Adipocyte (in vitro differentiated cells): ENCODE measurements around the gene TRAIP.
A peak's percentile ranks its signal among the peaks of the same experiment; 100 is the strongest.
"Not testable (repeated sequence)": the region's sequence is repeated elsewhere in the genome, so short reads cannot be mapped to it uniquely, and the experiment has no call there.

Experiments used
- DNase-seq: peaks from one replicate; pipeline ENCODE4 v3.0.0-alpha.2; 2015; ENCODE audit warnings: low read depth
- H3K27me3 ChIP-seq: replicated peaks from 2 replicates; pipeline ENCODE4 v1.7.0; 2013; ENCODE audit warnings: mild to moderate bottlenecking, low read length, moderate library complexity; ENCODE audit not compliant: control insufficient read depth, insufficient read depth
- H3K36me3 ChIP-seq: 2 replicates; pipeline ENCODE4 v1.7.0; 2013; ENCODE audit warnings: low read length, mild to moderate bottlenecking, moderate library complexity; ENCODE audit not compliant: control insufficient read depth, insufficient read depth, severe bottlenecking
- H3K4me1 ChIP-seq: 2 replicates; pipeline ENCODE4 v1.7.0; 2013; ENCODE audit warnings: mild to moderate bottlenecking, low read length, moderate library complexity; ENCODE audit not compliant: control insufficient read depth, insufficient read depth
- H3K4me3 ChIP-seq: 2 replicates; pipeline ENCODE4 v1.7.0; 2013; ENCODE audit warnings: mild to moderate bottlenecking, low read length, moderate library complexity
- H3K9ac ChIP-seq: 2 replicates; pipeline ENCODE4 v1.7.0; 2013; ENCODE audit warnings: mild to moderate bottlenecking, low read length, moderate library complexity
- H3K9me3 ChIP-seq: 2 replicates; pipeline ENCODE4 v1.7.0; 2013; ENCODE audit warnings: mild to moderate bottlenecking, low read length, moderate library complexity; ENCODE audit not compliant: control insufficient read depth

TRAIP gene

GRCh38 chr3:49786357-49787181 is 69.8 kb downstream of the TRAIP start, which contains the start of gene IP6K1:
TSS of gene IP6K1 (minus strand) at chr3:49786542. CDS start at chr3:49748040, 38,502 bp downstream.
- Histone ChIP-seq H3K36me3 (peaks cover 2% of the 10 kb centered on the region), H3K4me1 (peaks cover 16% of the 10 kb centered on the region), H3K4me3 (peak within 1 kb of the TSS; percentile 85), H3K9me3 (no peaks in the 10 kb centered on the region), H3K27me3 (no peaks in the 10 kb centered on the region), H3K9ac (peak within 1 kb of the TSS; percentile 90)
- DNase-seq, result peak; percentile 100

GRCh38 chr3:49785565-49786356 is 70.6 kb downstream of the TRAIP start:
- Histone ChIP-seq H3K4me3 (peak overlapping the region; percentile 85), H3K4me1 (peaks cover 23% of the 10 kb centered on the region), H3K27me3 (no peaks in the 10 kb centered on the region), H3K9me3 (no peaks in the 10 kb centered on the region), H3K9ac (peak overlapping the region; percentile 90), H3K36me3 (peaks cover 7% of the 10 kb centered on the region)
- peak; percentile 70 for DNase-seq

DNA sequence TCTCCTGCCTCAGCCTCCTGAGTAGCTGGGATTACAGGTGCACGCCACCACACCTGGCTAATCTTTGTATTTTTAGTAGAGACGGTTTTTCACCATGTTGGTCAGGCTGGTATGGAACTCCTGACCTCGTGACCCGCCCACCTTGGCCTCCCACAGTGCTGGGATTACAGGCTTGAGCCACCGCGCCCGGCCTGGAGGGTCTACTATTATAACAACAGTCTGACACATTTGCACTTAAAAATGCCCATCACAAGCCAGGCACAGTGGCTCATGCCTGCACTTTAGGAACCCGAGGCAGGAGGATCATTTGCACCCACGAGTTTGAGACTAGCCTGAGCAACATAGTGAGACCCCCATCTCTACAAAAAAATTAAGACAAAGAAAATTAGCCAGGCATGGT is 74.1 kb downstream of the TRAIP start:
- not testable (repeated sequence) for H3K36me3 ChIP-seq, H3K9me3 ChIP-seq, H3K27me3 ChIP-seq, DNase-seq, H3K4me3 ChIP-seq, H3K9ac ChIP-seq
- peaks cover 29% of the 10 kb centered on the region for H3K4me1 ChIP-seq

GRCh38 chr3:49781415-49782199 is 74.8 kb downstream of the TRAIP start:
- Histone ChIP-seq H3K4me3 (no peak overlapping the region), H3K4me1 (peaks cover 23% of the 10 kb centered on the region), H3K9ac (no peak overlapping the region), H3K9me3 (no peaks in the 10 kb centered on the region), H3K27me3 (no peaks in the 10 kb centered on the region), H3K36me3 (peaks cover 9% of the 10 kb centered on the region)
- peak; percentile 10 for DNase-seq

GRCh38 chr3:49780975-49781365 is 75.4 kb downstream of the TRAIP start:
- Histone ChIP-seq H3K4me1 (peaks cover 23% of the 10 kb centered on the region), H3K9ac (peak overlapping the region; percentile 4)
- H3K4me3 ChIP-seq, DNase-seq, H3K36me3 ChIP-seq, H3K9me3 ChIP-seq, H3K27me3 ChIP-seq: not testable (repeated sequence)

DNA sequence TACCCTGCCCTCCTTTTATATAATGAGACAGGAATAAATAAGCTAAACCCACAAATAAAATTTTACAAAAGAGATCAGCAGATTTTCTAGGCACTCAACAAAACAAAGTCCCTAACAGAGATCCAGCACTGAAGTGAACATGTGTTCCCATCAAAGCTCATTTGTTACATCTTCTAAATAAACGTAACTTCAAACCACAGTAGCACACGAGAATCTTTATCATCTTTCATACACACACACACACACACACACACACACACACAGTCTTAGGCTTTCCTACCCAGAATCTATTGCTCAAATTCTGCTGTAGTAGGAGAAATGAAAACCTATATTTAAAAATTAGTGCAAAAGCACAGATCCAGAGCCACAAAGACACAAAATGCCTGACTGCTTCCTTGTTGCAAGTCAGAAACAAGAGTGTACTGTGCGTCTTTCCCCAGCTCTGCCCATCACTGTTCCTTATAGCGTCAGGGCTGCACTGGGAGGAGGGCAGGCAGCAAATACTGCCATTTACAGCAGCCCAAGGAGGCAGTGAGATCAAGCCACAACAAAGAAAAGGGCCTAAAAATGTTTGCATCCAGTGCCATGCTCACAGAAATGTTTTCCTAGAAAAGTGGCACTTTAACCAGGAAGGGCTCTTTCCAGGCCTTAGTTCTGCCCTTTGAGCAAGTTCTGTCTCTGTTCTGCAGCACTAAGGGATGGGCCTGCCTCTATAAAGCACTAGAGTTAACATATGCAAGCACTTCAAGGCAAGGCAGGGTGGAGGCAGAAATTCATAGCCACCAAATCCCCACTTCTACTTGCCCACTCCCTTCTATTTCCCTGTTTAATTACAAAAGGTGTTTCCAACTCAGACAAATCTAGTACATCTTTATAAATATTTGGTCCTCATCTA is 76.0 kb downstream of the TRAIP start:
- no peaks in the 10 kb centered on the region for H3K27me3 ChIP-seq
- no peak for DNase-seq
- peaks cover 9% of the 10 kb centered on the region for H3K36me3 ChIP-seq
- no peak overlapping the region for H3K4me3 ChIP-seq
- H3K9ac ChIP-seq, result peak overlapping the region; percentile 4
- H3K4me1 ChIP-seq, result peaks cover 21% of the 10 kb centered on the region
- H3K9me3 ChIP-seq, result no peaks in the 10 kb centered on the region

GRCh38 chr3:49779358-49780079 is 76.8 kb downstream of the TRAIP start:
- H3K27me3 ChIP-seq, result no peaks in the 10 kb centered on the region
- H3K4me1 ChIP-seq, result peaks cover 16% of the 10 kb centered on the region
- H3K9me3 ChIP-seq, result no peaks in the 10 kb centered on the region
- DNase-seq, result no peak
- no peak overlapping the region for H3K9ac ChIP-seq
- peaks cover 9% of the 10 kb centered on the region for H3K36me3 ChIP-seq
- no peak overlapping the region for H3K4me3 ChIP-seq
